Trophoblast cell (in vitro differentiated cells and primary cell): ENCODE results near the gene PEPD.
A peak's percentile ranks its signal among the peaks of the same experiment; 100 is the strongest.

ENCODE experiments used
- DNase-seq, 2 donors: peaks; one replicate each; pipeline ENCODE4 v3.0.0-alpha.2; 2016
- H2AFZ ChIP-seq: 2 replicates; pipeline ENCODE4 v1.6.1; 2013; ENCODE audit warnings: low read length, moderate library complexity, mild to moderate bottlenecking; ENCODE audit not compliant: insufficient read depth, poor library complexity
- H2AK5ac ChIP-seq: 2 replicates; pipeline ENCODE4 v1.6.1; 2013; ENCODE audit warnings: mild to moderate bottlenecking, low read length
- H2BK120ac ChIP-seq: 2 replicates; pipeline ENCODE4 v1.6.1; 2013; ENCODE audit warnings: low read length, mild to moderate bottlenecking, moderate library complexity; ENCODE audit not compliant: insufficient read depth, poor library complexity
- H2BK12ac ChIP-seq: 2 replicates; pipeline ENCODE4 v1.6.1; 2013; ENCODE audit warnings: mild to moderate bottlenecking, low read length, moderate library complexity
- H2BK5ac ChIP-seq: 2 replicates; pipeline ENCODE4 v1.6.1; 2013; ENCODE audit warnings: low read length, low read depth, moderate library complexity, mild to moderate bottlenecking; ENCODE audit not compliant: poor library complexity
- H3K14ac ChIP-seq: 2 replicates; pipeline ENCODE4 v1.6.1; 2013; ENCODE audit warnings: mild to moderate bottlenecking, low read length
- H3K18ac ChIP-seq: 2 replicates; pipeline ENCODE4 v1.6.1; 2013; ENCODE audit warnings: mild to moderate bottlenecking, low read length
- H3K23ac ChIP-seq: 2 replicates; pipeline ENCODE4 v1.6.1; 2013; ENCODE audit warnings: low read length
- H3K27ac ChIP-seq: 2 replicates; pipeline ENCODE4 v1.5.1; 2013; ENCODE audit warnings: low read depth, mild to moderate bottlenecking, inconsistent platforms, low read length, moderate library complexity
- H3K27me3 ChIP-seq: 2 replicates; pipeline ENCODE4 v1.6.1; 2013; ENCODE audit warnings: inconsistent platforms, mild to moderate bottlenecking, low read length, moderate library complexity; ENCODE audit not compliant: insufficient read depth
- H3K36me3 ChIP-seq, 2 experiments: 1 replicate in 1 of 2; 2 replicates in 1 of 2; pipeline ENCODE4 v1.6.1; 2013; ENCODE audit warnings: low read length in 2 of 2, mild to moderate bottlenecking in 2 of 2, moderate library complexity in 1 of 2; ENCODE audit not compliant: insufficient read depth in 2 of 2, control insufficient read depth in 1 of 2
- H3K4ac ChIP-seq: 2 replicates; pipeline ENCODE4 v1.6.1; 2013; ENCODE audit warnings: low read depth, mild to moderate bottlenecking, low read length, moderate library complexity
- H3K4me1 ChIP-seq, 2 experiments: 1 replicate in 1 of 2; 2 replicates in 1 of 2; pipeline ENCODE4 v1.6.1; 2013; ENCODE audit warnings: low read length in 2 of 2, mild to moderate bottlenecking in 2 of 2, moderate library complexity in 1 of 2; ENCODE audit not compliant: insufficient read depth in 2 of 2, control insufficient read depth in 1 of 2
- H3K4me2 ChIP-seq: 2 replicates; pipeline ENCODE4 v1.6.1; 2013; ENCODE audit warnings: inconsistent platforms, mild to moderate bottlenecking, low read length, moderate library complexity
- H3K4me3 ChIP-seq: 2 replicates; pipeline ENCODE4 v1.5.1; 2013; ENCODE audit warnings: mild to moderate bottlenecking, low read depth, low read length, inconsistent platforms
- H3K79me1 ChIP-seq: one replicate; pipeline ENCODE4 v1.6.1; 2013; ENCODE audit warnings: low read length
- H3K79me2 ChIP-seq: 2 replicates; pipeline ENCODE4 v1.6.1; 2013; ENCODE audit warnings: low read length, mild to moderate bottlenecking; ENCODE audit not compliant: control insufficient read depth, insufficient read depth, poor library complexity
- H3K9ac ChIP-seq: 2 replicates; pipeline ENCODE4 v1.6.1; 2013; ENCODE audit warnings: mild to moderate bottlenecking, low read length
- H3K9me3 ChIP-seq: 2 replicates; pipeline ENCODE4 v1.6.1; 2013; ENCODE audit warnings: low read depth, mild to moderate bottlenecking, control low read depth, inconsistent platforms, low read length; ENCODE audit not compliant: insufficient read depth
- H4K12ac ChIP-seq: 2 replicates; pipeline ENCODE4 v1.6.1; 2013; ENCODE audit warnings: low read depth, mild to moderate bottlenecking, low read length, moderate library complexity
- H4K8ac ChIP-seq: 2 replicates; pipeline ENCODE4 v1.6.1; 2013; ENCODE audit warnings: low read depth, mild to moderate bottlenecking, low read length, moderate library complexity
- H4K91ac ChIP-seq: one replicate; pipeline ENCODE4 v1.6.1; 2013; ENCODE audit warnings: low read depth, mild to moderate bottlenecking, low read length, moderate library complexity
- WGBS: extraction: QIAGEN DNeasy Blood & Tissue Kit; methylation state at CpG from one replicate; pipeline ENCODE4 v1.1.7; 2013; ENCODE audit warnings: missing lambda C conversion rate; ENCODE audit not compliant: insufficient read length, insufficient coverage; ENCODE audit errors: extremely low coverage; 5-methylcytosine and 5-hydroxymethylcytosine counted together

The PEPD gene

DNA sequence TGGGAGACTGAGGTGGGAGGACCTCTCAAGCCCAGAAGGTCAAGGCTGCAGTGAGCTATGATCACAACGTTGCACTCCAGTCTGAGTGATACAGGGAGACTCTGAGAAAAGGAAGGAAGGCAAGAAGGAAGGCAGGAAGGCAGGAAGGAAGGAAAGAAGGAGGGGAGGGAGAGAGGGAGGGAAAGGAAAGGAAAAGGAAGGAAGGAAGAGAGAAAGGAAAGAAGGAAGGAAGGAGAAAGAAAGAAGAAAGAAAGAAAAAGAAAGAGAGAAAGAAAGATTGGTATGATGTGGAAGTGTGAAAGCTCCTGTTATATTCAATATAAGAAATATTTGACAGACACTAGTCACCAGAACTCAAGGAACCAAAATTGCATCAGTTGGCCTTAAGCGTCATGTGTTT is 180.6 kb downstream of the PEPD start:
- Histone ChIP-seq H3K14ac (no peak overlapping the region), H3K27ac (no peak overlapping the region), H3K27me3 (no peaks in the 10 kb centered on the region), H3K18ac (no peak overlapping the region), H4K91ac (no peak overlapping the region), H3K4me2 (no peak overlapping the region), H3K79me2 (no peaks in the 10 kb centered on the region), H2BK5ac (no peak overlapping the region), H4K12ac (no peak overlapping the region), H3K4me3 (no peak overlapping the region), H3K4me1 (no peaks in the 10 kb centered on the region), H3K36me3 (no peaks in the 10 kb centered on the region), H3K9me3 (no peaks in the 10 kb centered on the region), H4K8ac (no peak overlapping the region), H2BK120ac (no peak overlapping the region), H3K4ac (no peak overlapping the region), H3K9ac (no peak overlapping the region), H2BK12ac (no peak overlapping the region), H2AFZ (no peak overlapping the region), H3K79me1 (no peaks in the 10 kb centered on the region), H2AK5ac (no peak overlapping the region), H3K23ac (no peak overlapping the region)
- DNase-seq, result no peak
- WGBS, result no CpG with 5 or more reads among the region's 2 CpGs

GRCh38 chr19:33339016-33339984 is 182.3 kb downstream of the PEPD start:
- no peak overlapping the region for H3K9ac ChIP-seq
- WGBS, result no CpG with 5 or more reads among the region's 8 CpGs

More at GRCh38 chr19:33339016-33339984, 182.3 kb downstream of the PEPD start:
- no peaks in the 10 kb centered on the region for H3K27me3 ChIP-seq
- peak; percentile 45 to 53 for DNase-seq
- no peak overlapping the region for H4K8ac ChIP-seq
- H3K9me3 ChIP-seq, result no peaks in the 10 kb centered on the region
- H3K4me1 ChIP-seq, result no peaks in the 10 kb centered on the region
- H4K91ac ChIP-seq, result no peak overlapping the region
- no peaks in the 10 kb centered on the region for H3K79me1 ChIP-seq
- H3K36me3 ChIP-seq, result no peaks in the 10 kb centered on the region
- H2BK5ac ChIP-seq, result no peak overlapping the region
- H4K12ac ChIP-seq, result no peak overlapping the region
- H3K4me3 ChIP-seq, result no peak overlapping the region
- H2BK12ac ChIP-seq, result no peak overlapping the region
- no peak overlapping the region for H2AFZ ChIP-seq
- H3K23ac ChIP-seq, result no peak overlapping the region
- no peaks in the 10 kb centered on the region for H3K79me2 ChIP-seq
- H3K14ac ChIP-seq, result no peak overlapping the region
- H3K4ac ChIP-seq, result no peak overlapping the region
- H2BK120ac ChIP-seq, result no peak overlapping the region
- H3K18ac ChIP-seq, result no peak overlapping the region
- H3K4me2 ChIP-seq, result no peak overlapping the region
- no peak overlapping the region for H2AK5ac ChIP-seq
- H3K27ac ChIP-seq, result no peak overlapping the region
